Amniotic epithelial cell (primary cell): Measurements from ENCODE around the gene FAM89A.
"Not testable (repeated sequence)": the region's sequence is repeated elsewhere in the genome, so short reads cannot be mapped to it uniquely, and the experiment has no call there.

Experiments used
- DNase-seq: peaks from one replicate; pipeline ENCODE4 v3.0.0-alpha.2; 2010; ENCODE audit warnings: low read depth

The FAM89A gene

DNA sequence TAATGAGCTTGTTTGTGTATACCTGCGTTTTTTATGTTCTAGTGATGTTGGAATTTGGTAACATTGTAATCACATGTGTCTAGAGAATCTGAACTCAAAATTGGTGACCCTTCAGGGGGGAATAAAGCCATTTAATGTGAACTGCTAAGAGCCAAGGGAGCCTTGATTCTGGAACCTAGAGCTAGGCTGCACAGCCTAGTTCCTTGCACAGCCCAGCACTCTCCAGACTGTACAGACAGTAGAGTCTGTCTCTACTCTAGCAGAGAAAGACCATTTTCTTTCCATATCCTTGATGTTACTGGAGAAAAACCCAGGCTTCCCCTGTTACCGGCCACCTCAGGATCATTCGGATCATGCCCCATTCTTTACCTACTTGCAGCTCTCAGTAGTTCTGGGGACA lies 52.6 kb downstream of the FAM89A start:
- DNase-seq: no peak

DNA sequence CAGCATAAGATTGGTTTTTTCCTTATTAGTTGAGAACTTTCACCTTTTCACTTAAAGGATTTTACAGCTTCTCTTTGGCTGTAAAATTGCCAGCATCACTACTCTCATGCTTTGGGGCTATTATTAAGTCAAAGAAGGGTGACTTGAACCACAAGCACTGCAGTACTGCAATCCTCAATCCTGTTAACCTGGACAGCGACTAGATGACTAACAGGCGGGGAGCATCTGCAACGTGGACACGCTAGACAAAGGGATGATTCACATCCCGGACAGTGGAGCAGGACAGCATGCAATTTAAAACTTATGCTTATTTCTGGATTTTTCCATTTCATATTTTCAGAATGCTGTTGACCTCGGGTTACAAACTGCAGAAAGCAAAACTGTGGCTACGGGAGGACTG lies 53.1 kb downstream of the FAM89A start:
- DNase-seq: peak; percentile 76

DNA sequence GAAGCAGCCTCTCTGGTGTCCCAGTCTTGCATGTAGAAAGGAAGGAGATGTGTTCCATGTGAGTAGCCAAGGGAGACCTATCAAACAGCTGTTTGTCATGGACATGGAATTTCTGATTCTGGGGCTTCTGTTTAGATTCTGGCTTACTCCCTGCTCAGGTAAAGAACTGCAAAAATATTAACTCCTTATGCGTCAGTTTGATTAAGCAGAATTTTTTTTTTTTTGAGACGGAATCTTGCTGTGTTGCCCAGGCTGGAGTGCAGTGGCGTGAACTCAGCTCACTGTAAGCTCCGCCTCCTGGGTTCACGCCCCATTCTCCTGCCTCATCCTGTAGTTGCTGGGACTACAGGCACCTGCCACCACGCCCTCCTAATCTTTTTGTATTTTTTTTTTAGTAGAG lies 54.3 kb downstream of the FAM89A start:
- DNase-seq: no peak

DNA sequence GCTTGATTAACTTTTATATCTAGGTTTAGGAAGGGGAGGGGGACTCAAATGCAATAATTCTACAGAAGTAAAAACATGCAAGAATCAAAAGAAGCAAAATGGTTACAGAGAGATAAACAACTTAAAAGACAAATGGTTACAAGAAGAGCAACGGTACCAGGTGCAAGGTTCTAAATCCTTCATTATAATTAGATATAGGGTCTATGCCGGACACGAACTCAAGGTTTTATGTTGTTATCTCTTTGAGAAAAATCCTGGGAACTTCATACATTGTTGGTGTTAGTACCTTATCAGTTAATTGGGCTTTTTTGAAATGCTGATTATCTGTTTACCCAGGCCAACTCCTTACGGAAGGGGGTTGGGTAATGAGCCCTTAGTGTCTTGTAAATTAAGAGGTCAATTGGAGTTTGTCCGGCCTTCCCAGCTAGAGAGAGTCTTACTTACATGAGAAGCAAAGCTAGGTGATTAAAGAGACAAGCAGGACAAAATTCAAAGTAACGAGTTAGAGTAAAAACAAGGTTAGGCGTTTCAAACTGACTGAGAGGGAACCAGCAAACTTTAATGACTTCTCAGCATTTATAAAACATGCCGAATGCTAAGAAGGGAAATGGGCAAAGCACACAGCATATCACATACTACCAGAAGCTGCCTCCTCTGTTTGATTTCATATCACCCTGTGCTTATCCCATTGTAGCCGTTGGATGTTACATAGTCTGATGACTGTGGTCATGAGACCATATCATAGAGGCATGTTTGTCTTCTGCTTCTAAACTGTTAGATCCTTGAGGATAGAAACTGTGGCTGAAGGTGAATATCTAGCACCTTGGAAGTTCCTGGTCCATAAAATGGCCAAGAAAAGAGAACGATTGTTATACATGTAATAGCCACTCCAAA lies 55.2 kb downstream of the FAM89A start:
- DNase-seq: not testable (repeated sequence)

DNA sequence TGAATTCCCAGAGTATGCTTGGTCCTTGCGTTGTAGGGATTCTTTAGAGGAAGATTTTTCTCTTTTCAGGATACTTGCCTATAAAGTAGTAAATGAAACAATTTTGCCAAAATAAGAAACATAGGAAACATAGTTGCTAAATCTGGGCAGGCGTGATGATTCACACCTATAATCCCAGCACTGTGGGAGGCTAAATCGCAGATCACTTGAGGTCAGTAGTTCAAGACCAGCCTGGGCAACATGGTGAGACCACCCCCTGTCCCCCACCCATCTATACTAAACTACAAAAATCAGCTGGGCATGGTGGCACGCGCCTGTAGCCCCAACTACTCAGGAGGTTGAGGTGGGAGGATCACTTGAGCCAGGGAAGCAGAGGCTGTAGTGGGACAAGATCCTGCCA lies 56.2 kb downstream of the FAM89A start:
- DNase-seq: no peak

DNA sequence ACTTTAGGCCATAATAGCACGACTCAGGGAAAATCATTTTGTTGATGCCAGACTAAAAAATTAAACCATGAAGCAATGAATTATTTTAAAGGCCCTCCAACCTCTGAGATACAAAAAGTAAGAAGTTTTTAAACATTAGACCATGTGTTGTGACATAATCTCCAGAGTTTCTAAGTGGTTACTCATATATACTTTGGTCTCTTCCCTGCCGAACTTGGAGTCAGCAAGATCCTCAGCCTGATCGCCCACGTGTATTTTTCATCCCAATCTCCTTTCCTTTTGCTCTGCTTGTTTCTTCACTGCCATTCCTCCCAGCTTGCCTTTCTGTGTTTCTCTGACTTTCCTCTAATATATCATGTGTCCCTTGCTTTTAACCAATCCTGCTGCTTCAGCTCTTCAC lies 57.4 kb downstream of the FAM89A start:
- peak; percentile 84 for DNase-seq

DNA sequence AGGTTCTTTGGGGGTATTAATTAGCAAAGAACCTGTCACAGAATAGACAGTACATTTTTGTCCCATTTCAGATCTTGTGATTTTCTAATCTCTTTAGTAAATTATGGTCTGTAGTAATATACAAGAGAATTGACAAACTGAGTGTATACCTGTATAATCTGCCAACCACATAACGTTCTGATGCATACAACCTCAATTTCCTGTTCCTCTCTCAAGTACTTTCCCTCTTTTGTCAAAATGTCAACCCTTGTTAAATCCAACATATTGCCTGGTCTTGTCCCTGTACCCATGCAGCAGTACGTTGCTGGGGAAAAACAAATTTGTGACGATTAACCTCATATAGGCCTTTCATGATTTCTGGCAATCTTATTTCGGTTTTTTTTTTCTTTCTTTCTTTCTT lies 60.1 kb downstream of the FAM89A start:
- DNase-seq: no peak

DNA sequence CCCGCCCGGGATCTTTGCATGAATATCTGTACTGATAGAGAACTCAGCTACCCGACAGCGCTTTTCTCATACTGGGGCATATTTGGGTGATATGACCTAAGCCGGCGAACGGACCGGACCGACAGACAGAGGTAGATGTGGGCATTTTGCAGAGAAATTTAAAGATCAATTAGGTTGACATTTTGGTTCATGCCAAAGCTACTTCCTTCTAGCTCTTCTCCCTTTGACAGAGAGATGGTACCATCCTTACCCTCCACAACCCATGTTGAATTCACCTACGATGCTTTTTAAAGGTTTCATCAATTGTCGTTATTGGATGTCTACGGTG lies 60.7 kb downstream of the FAM89A start:
- no peak for DNase-seq

DNA sequence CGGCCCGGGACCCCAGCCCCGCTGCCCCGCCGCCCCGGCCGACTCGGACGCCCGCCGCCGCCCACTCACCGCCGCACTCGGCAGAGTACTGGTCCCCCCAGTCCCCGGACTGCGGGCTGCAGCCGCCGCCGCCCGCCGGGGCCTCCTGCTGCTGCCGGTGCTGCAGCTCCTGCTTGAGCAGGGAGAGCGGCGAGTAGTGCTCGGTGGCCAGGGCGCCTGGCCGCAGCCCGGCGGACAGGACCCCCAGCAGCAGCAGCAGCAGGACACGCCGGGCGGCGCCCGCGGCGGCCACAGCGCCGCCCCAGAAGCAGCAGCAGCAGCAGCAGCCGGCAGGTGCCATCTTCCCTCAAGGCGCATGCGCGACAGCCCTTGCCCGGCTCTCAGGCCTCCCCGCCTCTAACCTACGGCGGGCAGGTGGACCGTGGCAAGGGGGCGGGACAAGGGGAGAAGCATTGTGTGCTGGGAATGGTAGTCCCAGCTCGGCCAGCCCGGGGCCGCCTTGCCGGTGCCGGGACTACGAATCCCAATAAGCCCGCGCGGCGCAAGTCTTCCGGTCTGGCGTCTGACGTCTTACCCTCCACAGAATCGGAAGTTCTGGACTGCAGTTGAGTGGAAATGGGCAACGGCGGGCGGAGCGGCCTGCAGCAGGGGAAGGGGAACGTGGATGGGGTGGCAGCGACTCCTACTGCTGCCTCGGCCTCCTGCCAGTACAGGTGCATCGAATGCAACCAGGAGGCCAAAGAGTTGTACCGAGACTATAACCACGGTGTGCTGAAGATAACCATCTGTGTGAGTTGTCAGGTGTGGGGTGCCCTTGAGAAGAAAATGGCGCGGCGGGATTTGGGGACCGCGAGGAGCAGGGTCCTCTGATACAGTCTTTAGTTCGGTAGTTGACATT lies 61.3 kb downstream of the FAM89A start, which contains the start of the genes ARV1 and TTC13:
Gene ARV1 (plus strand): TSS at position 604 of the 898 bp plus-strand sequence. CDS start 12 bp downstream, at position 616.
Gene TTC13 (minus strand): TSS at position 371 of the 898 bp plus-strand sequence. CDS start 31 bp downstream, at position 340.
- DNase-seq: peak; percentile 98

DNA sequence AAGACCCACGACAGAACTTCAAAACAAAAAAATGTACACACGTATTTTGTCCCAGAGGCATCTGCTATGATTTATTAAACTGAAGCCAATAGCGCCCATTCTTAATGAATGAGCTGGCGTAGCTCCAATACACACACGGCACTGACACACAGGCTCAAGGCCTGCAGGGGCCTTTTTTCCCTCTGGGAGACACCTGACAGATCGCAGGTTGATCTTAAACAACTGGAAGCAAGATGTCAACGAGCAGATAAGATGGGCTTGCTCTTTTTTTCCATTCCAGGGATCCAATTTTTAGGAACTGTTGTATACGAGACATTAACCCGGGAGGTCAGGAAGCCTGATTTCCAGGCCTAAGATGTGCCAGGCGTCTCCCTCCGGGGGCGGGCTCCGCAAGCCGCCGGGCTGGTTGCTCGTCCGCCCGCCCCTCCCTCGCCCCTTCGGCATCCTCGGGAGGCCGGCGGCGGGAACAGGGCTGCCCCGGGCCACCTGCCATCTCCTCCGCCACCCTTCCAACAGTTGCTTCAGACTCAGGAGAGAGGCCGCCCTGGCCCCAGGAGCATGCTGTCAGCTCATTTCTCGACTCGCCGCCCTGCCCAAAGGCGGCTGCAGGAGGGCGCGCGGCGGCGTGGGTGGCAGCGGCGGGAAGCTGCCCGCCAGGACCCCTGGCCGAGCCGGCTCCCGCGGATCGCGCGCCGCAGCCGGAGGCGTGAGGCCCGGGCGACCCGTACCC lies 62.1 kb downstream of the FAM89A start:
- DNase-seq: peak; percentile 13

DNA sequence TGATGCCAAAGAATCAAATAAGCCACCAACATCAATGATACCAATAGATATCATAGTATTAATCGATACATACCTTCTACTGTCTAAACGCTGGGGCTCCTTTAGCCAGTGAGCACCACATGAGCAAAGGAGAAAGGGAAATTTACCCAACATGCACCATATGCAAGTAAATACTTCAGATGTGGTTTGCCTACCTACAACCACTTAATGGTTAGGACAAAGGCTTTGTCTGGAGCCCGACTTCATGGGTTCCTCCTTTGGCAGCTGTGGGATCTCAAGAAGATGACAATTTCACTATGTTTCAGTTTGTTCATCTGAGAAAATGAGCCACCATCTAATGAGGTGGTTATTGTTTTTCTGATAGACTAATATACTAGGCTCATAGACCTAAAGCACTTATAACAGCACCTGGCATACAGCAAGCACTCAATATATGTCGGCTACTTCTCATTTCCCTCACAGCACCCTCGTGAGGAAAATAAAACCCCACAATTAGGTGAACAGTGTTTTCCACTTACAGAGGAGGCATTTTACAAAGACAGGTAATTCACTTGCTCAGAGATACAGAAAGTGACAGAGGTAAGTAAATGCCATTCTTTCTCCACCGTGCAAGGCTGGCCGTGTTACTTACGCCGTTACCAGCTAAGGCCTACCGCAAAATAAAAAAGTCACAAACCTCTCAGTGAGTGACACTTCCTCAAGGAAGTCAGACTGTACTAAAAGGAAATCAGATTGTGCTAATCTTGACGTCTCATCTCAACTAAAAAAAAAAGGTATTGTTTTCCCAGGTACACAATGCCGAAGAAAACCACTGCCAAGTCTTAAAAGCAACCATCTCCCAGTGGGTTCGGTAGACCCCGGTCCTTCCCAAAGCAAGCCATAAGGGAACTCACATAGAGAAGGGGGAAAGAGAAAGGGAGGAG lies 63.0 kb downstream of the FAM89A start:
- DNase-seq: no peak

DNA sequence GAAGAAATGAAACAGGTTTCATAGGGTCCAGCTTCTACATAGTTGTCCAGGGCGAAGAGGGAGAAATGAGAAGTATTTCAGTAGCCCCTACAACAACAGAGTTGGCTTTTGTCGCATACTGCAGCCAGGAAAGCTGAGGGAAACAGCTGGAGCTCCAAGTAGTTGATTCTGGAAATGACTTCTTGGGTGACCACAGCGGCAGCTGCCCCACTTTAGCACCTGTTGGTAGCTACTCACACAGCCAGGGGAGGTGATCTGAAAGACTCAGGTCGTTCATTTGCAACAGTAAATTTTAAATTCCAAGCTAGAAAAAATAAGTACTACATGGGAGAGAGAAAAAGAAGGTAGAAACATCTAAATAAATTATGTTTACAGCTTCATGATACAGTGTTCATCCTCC lies 63.7 kb downstream of the FAM89A start:
- DNase-seq: no peak

DNA sequence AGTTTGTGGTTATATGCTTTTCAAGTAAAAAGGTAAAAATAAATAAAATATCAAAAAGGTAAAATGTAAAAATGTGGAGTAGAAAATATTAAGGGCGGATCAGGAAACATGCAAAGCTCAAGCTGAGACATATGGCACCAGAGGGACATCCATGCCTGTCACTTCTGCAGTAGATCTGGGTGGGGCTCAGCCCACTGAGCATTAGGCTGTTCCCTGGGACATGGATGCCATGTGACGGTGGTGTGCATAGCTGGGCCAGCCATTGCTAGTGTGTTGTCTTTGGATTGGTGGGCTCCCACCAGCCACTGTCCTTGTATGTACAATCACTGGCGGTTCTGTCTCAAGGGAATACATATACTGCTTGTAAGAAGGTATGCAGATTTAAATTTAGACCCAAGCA lies 64.4 kb downstream of the FAM89A start:
- DNase-seq: no peak

DNA sequence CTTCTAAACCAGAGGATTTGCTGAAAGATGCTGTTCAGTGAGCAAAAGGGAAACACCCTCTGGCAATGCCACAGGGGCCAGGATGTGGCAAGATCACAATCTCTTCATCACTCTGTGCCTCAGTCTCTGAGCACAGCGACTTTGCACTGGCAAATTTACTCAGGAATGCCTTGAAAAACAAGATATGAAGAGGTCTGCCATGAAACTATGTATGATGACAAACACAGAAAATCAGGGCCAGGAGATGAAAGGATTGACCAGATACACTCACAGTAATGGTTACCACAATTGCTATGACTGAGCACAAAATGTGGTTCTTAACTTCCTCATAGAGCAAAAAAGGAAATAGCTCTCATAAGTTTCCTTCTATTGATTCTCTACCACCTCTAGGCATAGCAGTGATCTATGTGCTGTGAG lies 67.2 kb downstream of the FAM89A start:
- DNase-seq: no peak

DNA sequence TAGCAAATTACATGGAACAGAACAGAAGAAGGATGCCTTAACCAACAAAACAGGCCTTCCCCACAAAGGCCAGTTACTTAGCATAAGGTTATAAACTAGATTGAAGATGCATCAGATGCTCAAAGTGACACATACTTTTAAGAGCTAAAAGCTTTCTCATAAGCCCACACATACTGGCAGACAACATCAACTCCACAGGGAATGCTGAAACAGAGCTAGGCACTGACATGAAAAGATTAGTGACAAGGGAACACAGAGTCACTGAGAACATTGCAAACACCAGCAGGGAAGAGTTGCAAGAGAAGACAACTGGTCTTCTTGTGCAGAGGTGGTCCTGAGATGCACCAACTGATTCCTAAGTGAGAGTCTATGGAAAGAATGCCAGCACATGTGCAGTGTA lies 68.3 kb downstream of the FAM89A start:
- DNase-seq: no peak

DNA sequence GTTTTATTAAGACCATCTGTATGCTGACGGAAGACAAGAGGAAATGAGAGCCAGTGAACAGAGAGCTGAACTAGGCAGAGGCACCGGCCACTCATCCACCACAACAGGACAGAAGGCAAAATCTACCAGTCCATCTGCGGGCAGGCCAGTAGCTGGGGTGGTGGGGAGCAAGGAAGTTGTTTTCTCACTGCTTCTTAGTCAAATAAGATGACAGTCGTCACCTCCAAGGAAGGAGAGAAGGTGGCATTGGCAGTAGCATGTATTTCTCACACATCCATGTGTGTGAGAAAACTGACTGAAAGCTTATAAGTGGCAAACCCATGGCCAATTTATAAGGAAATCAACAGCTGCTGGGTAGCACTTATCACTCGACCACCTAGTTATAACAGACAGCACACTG lies 69.6 kb downstream of the FAM89A start:
- no peak for DNase-seq
